Measurements from ENCODE around the gene PRKRIP1.

The PRKRIP1 gene

DNA sequence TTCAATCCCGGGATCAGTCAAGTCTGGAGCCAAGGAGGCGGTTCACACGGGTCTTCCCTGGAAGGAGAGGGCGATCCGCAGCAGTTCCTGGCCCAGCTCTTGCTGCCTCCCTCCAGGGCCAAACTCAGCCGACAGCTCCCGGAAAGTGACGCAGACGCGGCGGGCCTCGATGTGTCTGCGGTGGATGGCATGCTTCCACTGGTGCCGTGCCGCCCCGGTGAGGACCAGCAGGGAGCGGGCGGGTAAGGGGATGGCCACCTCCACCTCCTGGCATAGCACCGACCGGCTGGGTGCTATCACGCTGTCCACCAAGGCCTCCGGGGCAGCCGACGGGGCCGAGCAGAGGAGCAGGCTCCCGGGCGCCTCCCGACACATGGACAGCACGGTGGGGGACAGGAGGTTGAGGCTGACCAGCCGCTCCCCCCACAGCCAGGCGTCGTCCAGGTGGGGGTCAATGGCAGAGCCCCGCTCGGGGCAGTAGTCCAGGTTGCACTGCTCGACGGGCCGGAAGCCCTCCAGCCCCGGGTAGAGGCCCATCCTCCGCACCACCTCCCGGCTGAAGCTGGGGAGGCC lies 61.3 kb downstream of the PRKRIP1 start:
- Histone ChIP-seq H3K9me3 (ENCODE audit: insufficient read depth, low read length) (no peaks in the 10 kb centered on the region), H3K9ac (ENCODE audit: low read length) (no peak overlapping the region), H3K4me1 (ENCODE audit: low read length) (no peaks in the 10 kb centered on the region), H3K27me3 (ENCODE audit: low read depth, low read length) (no peaks in the 10 kb centered on the region), H3K36me3 (replicated peaks; ENCODE audit: low read depth, low read length) (peaks cover 4% of the 10 kb centered on the region), H3K79me2 (ENCODE audit: low read length) (peaks cover 7% of the 10 kb centered on the region; the same call in 1 of the 2 replicates), H4K20me1 (ENCODE audit: insufficient read depth, low read length) (no peaks in the 10 kb centered on the region), H2AFZ (ENCODE audit: low read depth, low read length) (no peak overlapping the region), H3K27ac (ENCODE audit: low read length) (no peak overlapping the region), H3K4me2 (ENCODE audit: low read length) (no peak overlapping the region), H3K4me3 (ENCODE audit: low read length) (no peak overlapping the region)
- no peak for TF ChIP-seq CTCF (IDR thresholded peaks at IDR 0.05; ENCODE audit: low read depth, low read length)
- no peak for TF ChIP-seq EZH2phosphoT487 (IDR thresholded peaks at IDR 0.05; ENCODE audit: low read depth)

DNA sequence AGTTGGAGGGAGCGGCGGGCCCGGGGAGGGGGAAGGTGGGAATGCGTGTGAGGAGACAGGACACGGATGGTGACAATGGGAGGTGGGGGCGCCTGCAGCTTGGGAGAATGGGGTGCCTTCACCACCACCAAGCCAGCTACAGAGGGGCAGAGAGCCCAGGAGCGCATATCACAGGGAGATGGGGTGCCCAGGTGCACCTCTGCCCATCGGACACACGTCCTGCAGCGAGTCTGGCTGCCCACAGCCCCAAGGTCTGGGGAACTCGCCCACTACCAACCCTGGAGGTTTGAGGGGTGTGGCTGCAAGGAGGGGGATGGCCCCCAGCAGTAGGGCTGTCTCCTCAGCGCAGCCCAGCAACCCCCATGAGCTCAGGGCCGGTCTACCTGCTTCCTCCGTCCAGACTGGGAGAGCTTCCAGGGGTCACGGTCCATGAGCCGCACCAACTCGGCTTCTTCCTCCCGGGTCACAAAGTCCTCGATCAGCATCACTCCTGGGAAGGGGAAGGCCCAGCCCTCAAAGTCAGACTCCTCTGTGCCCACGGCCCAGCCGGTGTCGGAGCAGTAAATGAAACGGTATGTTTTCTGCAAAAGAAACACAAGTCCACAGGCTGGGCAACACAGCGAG lies 63.2 kb downstream of the PRKRIP1 start:
- H3K79me2 ChIP-seq (ENCODE audit: low read length), result peaks cover 24% of the 10 kb centered on the region
- H3K4me2 ChIP-seq (ENCODE audit: low read length), result no peak overlapping the region
- TF ChIP-seq CTCF (IDR thresholded peaks at IDR 0.05; ENCODE audit: low read depth, low read length), result no peak
- no peak for TF ChIP-seq EZH2phosphoT487 (IDR thresholded peaks at IDR 0.05; ENCODE audit: low read depth)
- no peak overlapping the region for H3K27ac ChIP-seq (ENCODE audit: low read length)
- no peak overlapping the region for H3K9ac ChIP-seq (ENCODE audit: low read length)
- no peak overlapping the region for H2AFZ ChIP-seq (ENCODE audit: low read depth, low read length)
- no peaks in the 10 kb centered on the region for H4K20me1 ChIP-seq (ENCODE audit: insufficient read depth, low read length)
- no peaks in the 10 kb centered on the region for H3K9me3 ChIP-seq (ENCODE audit: insufficient read depth, low read length)
- H3K4me3 ChIP-seq (ENCODE audit: low read length), result no peak overlapping the region
- H3K4me1 ChIP-seq (ENCODE audit: low read length), result peaks cover 6% of the 10 kb centered on the region; the same call in 1 of the 2 replicates
- H3K36me3 ChIP-seq (replicated peaks; ENCODE audit: low read depth, low read length), result peaks cover 4% of the 10 kb centered on the region
- H3K27me3 ChIP-seq (ENCODE audit: low read depth, low read length), result no peaks in the 10 kb centered on the region

DNA sequence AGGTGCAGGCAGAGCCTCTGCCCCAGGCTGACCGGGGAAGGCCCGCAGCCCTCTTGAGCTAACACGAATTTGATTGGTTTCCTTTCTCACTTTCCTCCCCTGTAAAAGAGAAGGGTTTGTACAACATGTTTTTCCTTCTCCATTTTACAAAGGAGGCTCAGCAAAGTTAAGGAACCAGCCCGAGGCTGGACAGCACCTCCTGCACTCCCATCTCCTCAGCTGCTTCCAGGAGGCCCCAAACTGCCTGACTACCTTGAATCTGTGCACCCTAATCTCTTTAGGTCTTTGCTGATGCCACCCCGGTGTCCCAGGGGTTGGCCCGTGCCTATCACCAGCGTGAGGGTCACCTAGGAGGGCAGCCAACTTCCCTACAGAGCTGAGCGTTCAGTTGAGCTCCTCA lies 64.3 kb downstream of the PRKRIP1 start:
- H3K4me3 ChIP-seq (ENCODE audit: low read length), result no peak overlapping the region
- TF ChIP-seq EZH2phosphoT487 (IDR thresholded peaks at IDR 0.05; ENCODE audit: low read depth), result no peak
- no peak for TF ChIP-seq CTCF (IDR thresholded peaks at IDR 0.05; ENCODE audit: low read depth, low read length)
- no peak overlapping the region for H2AFZ ChIP-seq (ENCODE audit: low read depth, low read length)
- H3K27ac ChIP-seq (ENCODE audit: low read length), result no peak overlapping the region
- H3K4me2 ChIP-seq (ENCODE audit: low read length), result no peak overlapping the region
- H4K20me1 ChIP-seq (ENCODE audit: insufficient read depth, low read length), result no peaks in the 10 kb centered on the region
- H3K27me3 ChIP-seq (ENCODE audit: low read depth, low read length), result no peaks in the 10 kb centered on the region
- H3K9me3 ChIP-seq (ENCODE audit: insufficient read depth, low read length), result no peaks in the 10 kb centered on the region
- peaks cover 4% of the 10 kb centered on the region for H3K36me3 ChIP-seq (replicated peaks; ENCODE audit: low read depth, low read length)
- peaks cover 6% of the 10 kb centered on the region; the same call in 1 of the 2 replicates for H3K4me1 ChIP-seq (ENCODE audit: low read length)
- no peak overlapping the region for H3K9ac ChIP-seq (ENCODE audit: low read length)
- H3K79me2 ChIP-seq (ENCODE audit: low read length), result peaks cover 27% of the 10 kb centered on the region

DNA sequence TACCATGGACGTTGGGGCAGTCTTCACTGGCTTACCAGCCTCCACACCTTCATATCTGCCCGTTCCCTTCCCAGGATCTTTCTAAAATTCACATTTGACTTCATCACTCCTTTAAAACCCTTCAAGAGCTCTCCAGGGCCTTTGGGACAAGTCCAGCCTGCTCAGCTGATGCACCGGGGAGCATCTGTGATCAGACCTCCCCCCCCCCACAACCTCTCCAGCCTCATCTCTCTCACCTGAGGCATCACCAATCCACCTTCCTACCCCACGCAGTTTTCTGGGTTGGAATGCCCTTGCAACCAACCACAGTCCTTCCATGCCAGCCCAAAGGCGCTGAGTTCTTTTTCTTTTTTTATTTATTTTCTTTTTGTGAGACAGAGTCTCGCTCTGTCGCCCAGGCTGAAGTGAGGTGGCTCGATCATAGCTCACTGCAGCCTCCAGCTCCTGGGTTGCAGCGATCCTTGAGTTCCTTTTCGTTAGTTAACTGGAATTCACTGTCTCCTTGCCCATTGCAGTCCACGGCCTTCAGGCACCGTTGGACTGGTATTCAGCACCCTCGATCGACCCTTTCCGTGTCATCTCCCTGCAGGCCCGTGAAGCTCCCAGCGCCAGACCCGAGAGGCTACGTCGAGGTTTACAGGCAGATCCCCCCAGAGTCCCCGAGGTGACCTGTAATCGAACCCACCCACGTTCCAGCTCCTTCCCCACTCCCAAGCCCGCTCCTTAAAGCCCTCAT lies 67.8 kb downstream of the PRKRIP1 start:
- peak overlapping the region; percentile 95 for H3K4me3 ChIP-seq (ENCODE audit: low read length)
- TF ChIP-seq CTCF (IDR thresholded peaks at IDR 0.05; ENCODE audit: low read depth, low read length), result no peak
- H3K79me2 ChIP-seq (ENCODE audit: low read length), result peaks cover 27% of the 10 kb centered on the region
- H3K36me3 ChIP-seq (replicated peaks; ENCODE audit: low read depth, low read length), result peaks cover 4% of the 10 kb centered on the region
- H2AFZ ChIP-seq (ENCODE audit: low read depth, low read length), result peak overlapping the region; percentile 98
- H3K4me2 ChIP-seq (ENCODE audit: low read length), result peak overlapping the region; percentile 84
- no peaks in the 10 kb centered on the region for H3K27me3 ChIP-seq (ENCODE audit: low read depth, low read length)
- peak overlapping the region; percentile 34 for H3K27ac ChIP-seq (ENCODE audit: low read length)
- peak overlapping the region; percentile 95 for H3K9ac ChIP-seq (ENCODE audit: low read length)
- H4K20me1 ChIP-seq (ENCODE audit: insufficient read depth, low read length), result no peaks in the 10 kb centered on the region
- H3K9me3 ChIP-seq (ENCODE audit: insufficient read depth, low read length), result no peaks in the 10 kb centered on the region
- H3K4me1 ChIP-seq (ENCODE audit: low read length), result peaks cover 12% of the 10 kb centered on the region
